Stimulated activated CD4-positive, alpha-beta T cell treated with anti-CD3 and anti-CD28 coated beads, Interleukin-2, amount 100 ng/mL, for 48 hours (primary cell): ENCODE measurements around the gene SQOR.
A peak's percentile ranks its signal among the peaks of the same experiment; 100 is the strongest.

Source experiments
- DNase-seq, 2 donors: peaks; one replicate each; pipeline ENCODE4 v3.0.0-alpha.2; 2020

Gene SQOR

GRCh38 chr15:45664451-45664850 is 29.6 kb downstream of the SQOR start:
- DNase-seq, result no peak

GRCh38 chr15:45665261-45665660 is 30.4 kb downstream of the SQOR start:
- DNase-seq, result no peak

- DNase-seq, result no peak
These were observed 31.5 kb downstream of the SQOR start for GRCh38 chr15:45666119-45666875.

- DNase-seq, result no peak
These were observed 32.2 kb downstream of the SQOR start for GRCh38 chr15:45667002-45667401.

GRCh38 chr15:45668386-45668785 is 33.6 kb downstream of the SQOR start:
- no peak for DNase-seq

- DNase-seq, result no peak
These were observed 34.6 kb downstream of the SQOR start for GRCh38 chr15:45669422-45669821.

- DNase-seq, result no peak
These were observed 35.3 kb downstream of the SQOR start for GRCh38 chr15:45670091-45670490.

DNA sequence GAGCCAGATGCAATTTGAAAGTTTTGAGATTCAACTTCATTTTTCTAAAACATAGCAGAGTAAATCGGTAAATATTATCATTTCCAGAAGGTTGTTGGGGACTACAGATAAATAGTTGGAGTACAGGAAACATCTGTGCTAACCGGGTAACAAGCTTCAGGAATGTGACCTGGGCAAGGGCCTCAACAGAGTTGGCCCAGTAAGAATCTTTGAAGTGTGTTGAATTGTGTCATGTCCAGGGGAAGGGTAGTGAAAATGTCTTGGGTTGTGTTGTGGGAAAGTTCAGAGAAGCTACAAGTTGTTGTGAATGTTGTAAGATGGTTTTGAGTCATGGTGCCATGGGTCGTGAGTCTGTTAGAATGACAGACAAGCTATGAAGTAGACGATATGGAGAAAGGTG is 35.7 kb downstream of the SQOR start:
- DNase-seq, result no peak

DNA sequence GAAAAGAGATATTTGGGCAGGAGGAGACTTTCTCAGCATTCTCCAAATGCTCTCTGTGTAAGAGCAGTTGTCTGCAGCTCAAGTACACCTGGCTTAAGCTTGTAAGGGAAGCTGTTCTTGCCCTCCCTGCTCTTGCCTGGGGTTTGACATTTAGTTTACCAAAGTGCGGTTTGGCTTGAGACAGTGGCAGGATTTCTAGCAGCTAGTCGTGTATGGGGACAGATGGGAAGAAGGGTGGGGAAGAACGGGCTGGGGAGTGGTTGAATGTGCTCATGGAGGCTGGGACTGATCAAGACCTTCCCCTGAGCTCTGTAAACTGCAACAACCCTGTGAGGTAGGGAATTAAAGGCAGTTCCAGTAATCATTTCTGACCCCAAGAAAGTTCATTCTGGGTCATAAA is 39.8 kb downstream of the SQOR start:
- DNase-seq, result no peak

GRCh38 chr15:45677797-45678196 is 43.0 kb downstream of the SQOR start:
- no peak for DNase-seq

- DNase-seq, result no peak
These were observed 43.8 kb downstream of the SQOR start for GRCh38 chr15:45678459-45679178.

GRCh38 chr15:45684533-45684932 is 49.7 kb downstream of the SQOR start:
- DNase-seq, result no peak

DNA sequence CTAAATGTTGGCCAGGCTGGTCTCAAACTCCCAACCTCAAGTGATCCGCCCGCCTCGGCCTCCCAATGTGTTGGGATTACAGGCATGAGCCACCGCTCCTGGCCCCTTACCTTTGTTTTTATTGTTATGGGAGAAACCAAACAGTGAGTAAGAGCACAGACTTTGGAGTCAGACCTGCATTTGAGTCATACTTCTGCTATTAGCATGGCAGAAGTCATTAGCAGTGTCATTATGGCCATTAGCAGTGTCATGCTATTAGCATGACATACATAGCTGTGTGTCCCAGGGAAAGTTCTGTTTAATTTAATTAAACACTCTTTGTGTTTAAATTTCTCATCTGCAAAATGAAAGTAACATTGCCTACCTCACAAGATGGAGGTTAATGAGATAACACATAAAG is 54.8 kb downstream of the SQOR start:
- no peak for DNase-seq

DNA sequence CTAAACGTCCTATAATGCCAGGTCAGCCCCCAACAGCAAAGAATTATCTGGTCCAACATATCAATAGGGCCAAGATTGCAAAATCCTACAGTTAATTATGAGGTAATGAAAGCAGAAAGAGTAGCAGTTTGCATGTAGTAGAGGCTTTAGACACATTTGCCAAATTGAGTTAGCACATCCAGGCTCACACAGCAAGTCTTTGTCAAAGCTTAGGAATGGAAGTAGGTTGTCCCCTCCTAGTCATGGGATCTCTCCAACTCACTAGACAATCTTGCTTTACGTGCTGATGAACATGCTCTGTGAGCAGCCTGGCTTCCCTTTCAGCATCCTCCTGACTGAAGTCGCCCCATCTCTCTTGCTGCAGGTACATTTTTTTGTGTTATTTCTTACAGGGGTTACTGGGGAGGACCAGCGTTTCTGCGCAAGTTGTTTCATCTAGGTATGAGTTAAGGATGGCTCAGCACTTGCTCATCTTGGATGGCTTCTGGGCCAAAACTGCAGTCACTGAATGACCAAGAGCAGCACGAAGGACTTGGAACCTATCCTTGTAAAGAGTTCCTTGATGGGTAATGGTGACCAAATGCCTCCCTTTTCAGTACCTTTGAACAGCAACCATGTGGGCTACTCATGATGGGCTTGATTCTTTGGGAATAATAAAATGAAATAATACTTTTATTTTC is 55.9 kb downstream of the SQOR start:
- DNase-seq, result no peak

GRCh38 chr15:45701108-45701507 is 66.3 kb downstream of the SQOR start:
- no peak for DNase-seq

DNA sequence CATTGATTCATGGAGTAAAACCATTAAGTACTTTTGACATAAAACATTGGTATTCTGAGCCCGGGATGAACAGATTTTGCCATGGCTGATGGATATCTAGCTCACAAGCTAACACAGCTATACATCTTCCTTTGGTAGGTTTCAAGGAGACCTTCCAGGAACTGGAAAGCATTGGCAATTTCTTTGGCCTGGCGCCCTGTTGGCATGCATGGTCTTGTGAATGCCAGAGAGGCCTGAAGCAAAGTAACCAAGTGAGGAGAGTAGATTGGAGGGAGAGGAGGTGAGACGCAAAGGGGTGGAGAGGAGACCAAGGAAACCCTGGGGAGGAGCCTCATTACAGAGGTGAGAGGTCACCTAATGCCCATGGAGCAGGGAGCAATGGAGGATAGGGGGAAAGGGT is 67.2 kb downstream of the SQOR start:
- DNase-seq, result no peak

GRCh38 chr15:45703670-45704328 is 69.0 kb downstream of the SQOR start:
- no peak for DNase-seq

- DNase-seq, result no peak
These were observed 69.8 kb downstream of the SQOR start for GRCh38 chr15:45704329-45705249.

- DNase-seq, result peak; percentile 67 to 72
These were observed 71.0 kb downstream of the SQOR start for GRCh38 chr15:45705510-45706473.

DNA sequence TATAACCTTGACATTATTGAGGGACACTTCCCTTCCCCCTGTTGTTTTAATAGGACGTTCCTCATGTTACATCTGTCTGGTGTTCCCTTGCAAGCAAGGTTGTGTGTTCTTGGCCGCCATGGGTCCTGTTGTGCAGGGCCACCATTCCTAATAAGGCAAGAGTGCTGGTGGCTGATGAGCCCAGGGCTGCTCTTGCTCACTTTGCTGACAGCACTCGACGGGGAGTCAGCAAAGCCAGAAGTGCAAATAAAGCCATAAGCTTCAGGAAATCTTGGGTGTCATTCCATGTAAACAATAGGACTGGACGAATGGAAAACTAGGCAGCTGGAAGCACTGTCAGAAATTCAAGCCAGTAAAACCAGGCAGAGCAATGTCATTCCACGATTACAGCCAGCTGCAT is 75.8 kb downstream of the SQOR start:
- no peak for DNase-seq
